ENCODE results near the gene RHOBTB1.

RHOBTB1 gene

GRCh38 chr10:60944058-60944909, at the start of gene RHOBTB1:
TSS of gene RHOBTB1 (minus strand) at chr10:60944185. CDS start at chr10:60911542, 32,643 bp downstream.
- Histone ChIP-seq H3K4me3 (ENCODE audit: low read length in 2 of 2) (peak within 1 kb of the TSS; percentile 86 to 90), H3K27me3 (ENCODE audit: control insufficient read depth in 1 of 2, insufficient read depth in 2 of 2, low read length in 2 of 2) (no peaks in the 10 kb centered on the region), H3K9ac (ENCODE audit: low read length in 2 of 2) (peak within 1 kb of the TSS; percentile 73 to 88), H3K36me3 (ENCODE audit: control insufficient read depth in 2 of 2, insufficient read depth in 2 of 2, low read length in 2 of 2) (no peaks in the 10 kb centered on the region), H3K9me3 (ENCODE audit: control insufficient read depth in 2 of 2, low read length in 2 of 2) (no peaks in the 10 kb centered on the region), H3K27ac (ENCODE audit: low read length) (peak within 1 kb of the TSS; percentile 86), H3K4me1 (ENCODE audit: control insufficient read depth, insufficient read depth, low read length) (peaks cover 7% of the 10 kb centered on the region)

- Histone ChIP-seq H3K27ac (ENCODE audit: low read length) (no peak overlapping the region), H3K27me3 (ENCODE audit: control insufficient read depth in 1 of 2, insufficient read depth in 2 of 2, low read length in 2 of 2) (no peaks in the 10 kb centered on the region)
Observed at GRCh38 chr10:60992636-60993035, 48.7 kb upstream of the RHOBTB1 start.

GRCh38 chr10:60990663-60991062, 46.7 kb upstream of the RHOBTB1 start:
- Histone ChIP-seq H3K36me3 (ENCODE audit: control insufficient read depth in 2 of 2, insufficient read depth in 2 of 2, low read length in 2 of 2) (no peaks in the 10 kb centered on the region), H3K9ac (ENCODE audit: low read length in 2 of 2) (no peak overlapping the region), H3K27ac (ENCODE audit: low read length) (no peak overlapping the region), H3K9me3 (ENCODE audit: control insufficient read depth in 2 of 2, low read length in 2 of 2) (no peaks in the 10 kb centered on the region), H3K4me1 (ENCODE audit: control insufficient read depth, insufficient read depth, low read length) (no peaks in the 10 kb centered on the region), H3K4me3 (ENCODE audit: low read length in 2 of 2) (no peak overlapping the region), H3K27me3 (ENCODE audit: control insufficient read depth in 1 of 2, insufficient read depth in 2 of 2, low read length in 2 of 2) (no peaks in the 10 kb centered on the region)

More at GRCh38 chr10:60992636-60993035, 48.7 kb upstream of the RHOBTB1 start:
- Histone ChIP-seq H3K36me3 (ENCODE audit: control insufficient read depth in 2 of 2, insufficient read depth in 2 of 2, low read length in 2 of 2) (no peaks in the 10 kb centered on the region), H3K9me3 (ENCODE audit: control insufficient read depth in 2 of 2, low read length in 2 of 2) (no peaks in the 10 kb centered on the region), H3K4me3 (ENCODE audit: low read length in 2 of 2) (no peak overlapping the region), H3K4me1 (ENCODE audit: control insufficient read depth, insufficient read depth, low read length) (no peaks in the 10 kb centered on the region), H3K9ac (ENCODE audit: low read length in 2 of 2) (no peak overlapping the region)

- Histone ChIP-seq H3K36me3 (ENCODE audit: control insufficient read depth in 2 of 2, insufficient read depth in 2 of 2, low read length in 2 of 2) (no peaks in the 10 kb centered on the region), H3K27ac (ENCODE audit: low read length) (no peak overlapping the region), H3K4me3 (ENCODE audit: low read length in 2 of 2) (no peak overlapping the region), H3K9me3 (ENCODE audit: control insufficient read depth in 2 of 2, low read length in 2 of 2) (no peaks in the 10 kb centered on the region), H3K27me3 (ENCODE audit: control insufficient read depth in 1 of 2, insufficient read depth in 2 of 2, low read length in 2 of 2) (no peaks in the 10 kb centered on the region), H3K9ac (ENCODE audit: low read length in 2 of 2) (no peak overlapping the region), H3K4me1 (ENCODE audit: control insufficient read depth, insufficient read depth, low read length) (no peaks in the 10 kb centered on the region)
Observed at GRCh38 chr10:60989400-60989876, 45.5 kb upstream of the RHOBTB1 start.

GRCh38 chr10:60986791-60987190, 42.8 kb upstream of the RHOBTB1 start:
- H3K27me3 ChIP-seq (ENCODE audit: control insufficient read depth in 1 of 2, insufficient read depth in 2 of 2, low read length in 2 of 2), result no peaks in the 10 kb centered on the region
- no peak overlapping the region for H3K9ac ChIP-seq (ENCODE audit: low read length in 2 of 2)
- H3K4me1 ChIP-seq (ENCODE audit: control insufficient read depth, insufficient read depth, low read length), result no peaks in the 10 kb centered on the region
- no peak overlapping the region for H3K4me3 ChIP-seq (ENCODE audit: low read length in 2 of 2)
- no peaks in the 10 kb centered on the region for H3K9me3 ChIP-seq (ENCODE audit: control insufficient read depth in 2 of 2, low read length in 2 of 2)
- H3K27ac ChIP-seq (ENCODE audit: low read length), result no peak overlapping the region
- H3K36me3 ChIP-seq (ENCODE audit: control insufficient read depth in 2 of 2, insufficient read depth in 2 of 2, low read length in 2 of 2), result no peaks in the 10 kb centered on the region

GRCh38 chr10:60985951-60986350, 42.0 kb upstream of the RHOBTB1 start:
- no peaks in the 10 kb centered on the region for H3K27me3 ChIP-seq (ENCODE audit: control insufficient read depth in 1 of 2, insufficient read depth in 2 of 2, low read length in 2 of 2)
- H3K9me3 ChIP-seq (ENCODE audit: control insufficient read depth in 2 of 2, low read length in 2 of 2), result no peaks in the 10 kb centered on the region
- H3K9ac ChIP-seq (ENCODE audit: low read length in 2 of 2), result no peak overlapping the region
- H3K27ac ChIP-seq (ENCODE audit: low read length), result no peak overlapping the region
- H3K36me3 ChIP-seq (ENCODE audit: control insufficient read depth in 2 of 2, insufficient read depth in 2 of 2, low read length in 2 of 2), result no peaks in the 10 kb centered on the region
- no peaks in the 10 kb centered on the region for H3K4me1 ChIP-seq (ENCODE audit: control insufficient read depth, insufficient read depth, low read length)
- no peak overlapping the region for H3K4me3 ChIP-seq (ENCODE audit: low read length in 2 of 2)

- H3K9ac ChIP-seq (ENCODE audit: low read length in 2 of 2), result no peak overlapping the region
- no peaks in the 10 kb centered on the region for H3K9me3 ChIP-seq (ENCODE audit: control insufficient read depth in 2 of 2, low read length in 2 of 2)
- H3K27me3 ChIP-seq (ENCODE audit: control insufficient read depth in 1 of 2, insufficient read depth in 2 of 2, low read length in 2 of 2), result no peaks in the 10 kb centered on the region
- no peak overlapping the region for H3K27ac ChIP-seq (ENCODE audit: low read length)
- H3K36me3 ChIP-seq (ENCODE audit: control insufficient read depth in 2 of 2, insufficient read depth in 2 of 2, low read length in 2 of 2), result no peaks in the 10 kb centered on the region
- no peak overlapping the region for H3K4me3 ChIP-seq (ENCODE audit: low read length in 2 of 2)
- no peaks in the 10 kb centered on the region for H3K4me1 ChIP-seq (ENCODE audit: control insufficient read depth, insufficient read depth, low read length)
Observed at GRCh38 chr10:60980997-60981396, 37.0 kb upstream of the RHOBTB1 start.

GRCh38 chr10:60979667-60980104, 35.7 kb upstream of the RHOBTB1 start:
- no peaks in the 10 kb centered on the region for H3K36me3 ChIP-seq (ENCODE audit: control insufficient read depth in 2 of 2, insufficient read depth in 2 of 2, low read length in 2 of 2)
- no peak overlapping the region for H3K4me3 ChIP-seq (ENCODE audit: low read length in 2 of 2)
- no peaks in the 10 kb centered on the region for H3K27me3 ChIP-seq (ENCODE audit: control insufficient read depth in 1 of 2, insufficient read depth in 2 of 2, low read length in 2 of 2)
- H3K9me3 ChIP-seq (ENCODE audit: control insufficient read depth in 2 of 2, low read length in 2 of 2), result no peaks in the 10 kb centered on the region
- H3K27ac ChIP-seq (ENCODE audit: low read length), result no peak overlapping the region
- H3K9ac ChIP-seq (ENCODE audit: low read length in 2 of 2), result no peak overlapping the region
- H3K4me1 ChIP-seq (ENCODE audit: control insufficient read depth, insufficient read depth, low read length), result no peaks in the 10 kb centered on the region

GRCh38 chr10:60978287-60979115, 34.5 kb upstream of the RHOBTB1 start:
- no peak overlapping the region for H3K9ac ChIP-seq (ENCODE audit: low read length in 2 of 2)

GRCh38 chr10:60977161-60978122, 33.5 kb upstream of the RHOBTB1 start:
- no peaks in the 10 kb centered on the region for H3K27me3 ChIP-seq (ENCODE audit: control insufficient read depth in 1 of 2, insufficient read depth in 2 of 2, low read length in 2 of 2)
- H3K9ac ChIP-seq (ENCODE audit: low read length in 2 of 2), result no peak overlapping the region
- H3K4me3 ChIP-seq (ENCODE audit: low read length in 2 of 2), result no peak overlapping the region
- no peaks in the 10 kb centered on the region for H3K36me3 ChIP-seq (ENCODE audit: control insufficient read depth in 2 of 2, insufficient read depth in 2 of 2, low read length in 2 of 2)
- no peaks in the 10 kb centered on the region for H3K4me1 ChIP-seq (ENCODE audit: control insufficient read depth, insufficient read depth, low read length)
- no peak overlapping the region for H3K27ac ChIP-seq (ENCODE audit: low read length)
- H3K9me3 ChIP-seq (ENCODE audit: control insufficient read depth in 2 of 2, low read length in 2 of 2), result no peaks in the 10 kb centered on the region

More at GRCh38 chr10:60978287-60979115, 34.5 kb upstream of the RHOBTB1 start:
- Histone ChIP-seq H3K4me1 (ENCODE audit: control insufficient read depth, insufficient read depth, low read length) (no peaks in the 10 kb centered on the region), H3K4me3 (ENCODE audit: low read length in 2 of 2) (no peak overlapping the region), H3K27ac (ENCODE audit: low read length) (no peak overlapping the region), H3K27me3 (ENCODE audit: control insufficient read depth in 1 of 2, insufficient read depth in 2 of 2, low read length in 2 of 2) (no peaks in the 10 kb centered on the region), H3K9me3 (ENCODE audit: control insufficient read depth in 2 of 2, low read length in 2 of 2) (no peaks in the 10 kb centered on the region), H3K36me3 (ENCODE audit: control insufficient read depth in 2 of 2, insufficient read depth in 2 of 2, low read length in 2 of 2) (no peaks in the 10 kb centered on the region)

Measured in stomach smooth muscle (tissue), 2 donors.